T-cell (primary cell): Measurements from ENCODE around the gene FAM219A. TPM values are rescaled to one million over a fixed set of nuclear protein-coding genes. Genes with fewer than 3 reads are reported as not detected.

Experiments
- ATAC-seq, 4 experiments: fragments of 200-7000 bp in 3 of 4; fragments of 150-1000 bp in 1 of 4; cut with Tn5 transposase; replicated peaks in 1 of 4; 1 replicate in 3 of 4; 2 replicates in 1 of 4; pipeline ENCODE4 v1.10.0; 2021; ENCODE audit warnings: moderate library complexity in 3 of 4, mild to moderate bottlenecking in 2 of 4, moderate number of reproducible peaks in 1 of 4
- CTCF ChIA-PET, 2 donors: fragments of 300-600 bp; sonication (Branson Sonifier 250); formaldehyde crosslinking; loops; one replicate each; lab custom pipeline; 2022; ENCODE audit warnings: antibody characterized with exemption in 2 of 2; lab: Charles Lee
- POLR2A ChIA-PET, 2 donors: fragments of 300-600 bp; sonication (Branson Sonifier 250); formaldehyde crosslinking; loops; one replicate each; lab custom pipeline; 2022; ENCODE audit warnings: antibody characterized with exemption in 2 of 2; lab: Charles Lee
- DNase-seq, 35 experiments: peaks; one replicate each; pipeline versions ENCODE4 v3.0.0 to v3.0.0-alpha.2; 2013 to 2023
- H3K27ac ChIP-seq: one replicate; pipeline ENCODE4 v1.5.1; 2013; ENCODE audit warnings: low read length
- H3K27me3 ChIP-seq, 2 experiments: replicated peaks in 1 of 2; 1 replicate in 1 of 2; 2 replicates in 1 of 2; pipeline versions ENCODE4 v1.6.1 to v1.7.0; 2013; ENCODE audit warnings: low read length in 1 of 2, mixed read lengths in 1 of 2; ENCODE audit not compliant: control insufficient read depth in 2 of 2, insufficient read depth in 2 of 2; ENCODE audit errors: extremely low read depth in 1 of 2
- H3K36me3 ChIP-seq, 2 donors: 1 replicate in 1 of 2; 2 replicates in 1 of 2; pipeline versions ENCODE4 v1.6.1 to v1.7.0; 2013; ENCODE audit warnings: low read length in 1 of 2; ENCODE audit not compliant: control insufficient read depth in 2 of 2, insufficient read depth in 1 of 2; ENCODE audit errors: extremely low read depth in 1 of 2
- H3K4me1 ChIP-seq, 2 experiments: 1 replicate in 1 of 2; 2 replicates in 1 of 2; pipeline versions ENCODE4 v1.6.1 to v1.7.0; 2013; ENCODE audit warnings: low read length in 2 of 2, mixed read lengths in 1 of 2; ENCODE audit not compliant: insufficient read depth in 2 of 2, control insufficient read depth in 1 of 2; ENCODE audit errors: extremely low read depth in 1 of 2
- H3K4me3 ChIP-seq, 2 donors: 1 replicate in 1 of 2; 2 replicates in 1 of 2; pipeline versions ENCODE4 v1.5.1 to v1.7.0; 2013; ENCODE audit warnings: mild to moderate bottlenecking in 2 of 2, low read length in 1 of 2, moderate library complexity in 1 of 2; ENCODE audit not compliant: control insufficient read depth in 1 of 2; ENCODE audit errors: extremely low read depth in 1 of 2
- H3K9me3 ChIP-seq: 2 replicates; pipeline ENCODE4 v1.7.0; 2013
- H3K27ac Mint-ChIP-seq, 2 donors: one replicate each; pipeline ENCODE4 v1.8.0; 2020 to 2021; ENCODE audit warnings: mild to moderate bottlenecking in 2 of 2, mixed read lengths in 2 of 2
- H3K27me3 Mint-ChIP-seq, 2 donors: one replicate each; pipeline ENCODE4 v1.8.0; 2021 to 2022; ENCODE audit warnings: mixed read lengths in 2 of 2
- H3K36me3 Mint-ChIP-seq: one replicate; pipeline ENCODE4 v1.8.0; 2021; ENCODE audit warnings: mixed read lengths
- H3K4me1 Mint-ChIP-seq, 3 donors: one replicate each; pipeline ENCODE4 v1.8.0; 2020 to 2022; ENCODE audit warnings: mixed read lengths in 3 of 3, mild to moderate bottlenecking in 1 of 3
- H3K4me3 Mint-ChIP-seq, 3 donors: one replicate each; pipeline ENCODE4 v1.8.0; 2020 to 2022; ENCODE audit warnings: mild to moderate bottlenecking in 3 of 3, mixed read lengths in 3 of 3, moderate library complexity in 3 of 3
- H3K9me3 Mint-ChIP-seq, 3 donors: one replicate each; pipeline ENCODE4 v1.8.0; 2020 to 2022; ENCODE audit warnings: mixed read lengths in 3 of 3
- WGBS: methylation state at CpG from one replicate; pipeline ENCODE4 v1.1.5; 2013; ENCODE audit warnings: missing lambda C conversion rate; ENCODE audit not compliant: insufficient coverage; 5-methylcytosine and 5-hydroxymethylcytosine counted together
- total RNA-seq, 35 experiments: library from RNA in 6 of 35; stranded (reverse) in 6 of 35; fragments of 120-200 nt in 1 of 35; gene quantifications; one replicate each; pipeline versions ENCODE4 v1.2.1 to v1.2.4 and lab custom pipeline; 2013 to 2026

Gene FAM219A
- total RNA-seq (10 to 100 TPM; 10.7 to 20.7 (median 18.7) TPM), total RNA-seq (lab: John Stamatoyannopoulos, UW) (3.6 to 33.4 (median 14.0) reads per million in 29 experiments)
- 6.0 TPM for total RNA-seq (2013)

- DNase-seq (peak; percentile 96 to 100 (median 98)), ATAC-seq (peak; percentile 95 to 98 (median 96))
- peaks cover 0 to 8% of the 10 kb centered on the region in 2 experiments for H3K27me3 ChIP-seq
- Mint-ChIP-seq H3K4me1 (peaks cover 33 to 49% (median 34%) of the 10 kb centered on the region in 3 donors), H3K27me3 (peaks cover 5 to 6% of the 10 kb centered on the region in 2 donors), H3K9me3 (no peaks in the 10 kb centered on the region), H3K36me3 (no peaks in the 10 kb centered on the region), H3K27ac (peak within 1 kb of the TSS; percentile 42 to 45), H3K4me3 (peak within 1 kb of the TSS; percentile 88 to 90 (median 88))
- no peaks in the 10 kb centered on the region for H3K9me3 ChIP-seq
- under 1% methylated on average over 84 of the region's 94 CpGs for WGBS
- peaks cover 10 to 19% of the 10 kb centered on the region in 2 experiments for H3K4me1 ChIP-seq
- POLR2A ChIA-PET: interaction anchor here in 1 of 2 donors (0.6 kb wide), 1 partner anchor 78 kb away, joined by 7 read pairs; no protein-coding TSS in a partner anchor
- CTCF ChIA-PET: interaction anchor here in 1 of 2 donors (0.5 to 0.8 kb wide), 6 partner anchors 67 to 1932 kb away, joined by 3 to 10 read pairs (median 4); partner anchors contain the start of genes NOL6 and RIGI
- H3K27ac ChIP-seq: no peak within 1 kb of the TSS
- peak within 1 kb of the TSS; percentile 63 to 79 for H3K4me3 ChIP-seq
- no peaks in the 10 kb centered on the region for H3K36me3 ChIP-seq
Observed at GRCh38 chr9:34458013-34458958, at the start of gene FAM219A, which contains the start of gene DNAI1. TSS of gene FAM219A (minus strand) at chr9:34458570. CDS start at chr9:34458263, 307 bp downstream. TSS of gene DNAI1 (plus strand) at chr9:34458805. CDS start at chr9:34459006, 201 bp downstream.

- ChIA-PET CTCF (no interaction called here), POLR2A (interaction anchor here in 1 of 2 donors (0.5 kb wide), 1 partner anchor 74 kb away, joined by 6 read pairs; no protein-coding TSS in a partner anchor)
- ATAC-seq: no peak
- Mint-ChIP-seq H3K27me3 (no peaks in the 10 kb centered on the region), H3K36me3 (no peaks in the 10 kb centered on the region), H3K4me1 (no peaks in the 10 kb centered on the region), H3K27ac (no peak overlapping the region), H3K4me3 (no peak overlapping the region), H3K9me3 (no peaks in the 10 kb centered on the region)
- DNase-seq: no peak
- Histone ChIP-seq H3K36me3 (no peaks in the 10 kb centered on the region), H3K4me1 (no peaks in the 10 kb centered on the region), H3K4me3 (no peak overlapping the region), H3K27me3 (peaks cover 0 to 6% of the 10 kb centered on the region in 2 experiments), H3K27ac (no peak overlapping the region), H3K9me3 (no peaks in the 10 kb centered on the region)
Observed at GRCh38 chr9:34507966-34508365, 49.6 kb upstream of the FAM219A start.

GRCh38 chr9:34507556-34507955 is 49.2 kb upstream of the FAM219A start:
- ATAC-seq (no peak), DNase-seq (no peak)
- Mint-ChIP-seq H3K27me3 (no peaks in the 10 kb centered on the region), H3K27ac (no peak overlapping the region), H3K4me1 (no peaks in the 10 kb centered on the region), H3K36me3 (no peaks in the 10 kb centered on the region), H3K9me3 (no peaks in the 10 kb centered on the region), H3K4me3 (no peak overlapping the region)
- Histone ChIP-seq H3K27ac (no peak overlapping the region), H3K4me1 (no peaks in the 10 kb centered on the region), H3K4me3 (no peak overlapping the region), H3K27me3 (peaks cover 0 to 9% of the 10 kb centered on the region in 2 experiments), H3K9me3 (no peaks in the 10 kb centered on the region), H3K36me3 (no peaks in the 10 kb centered on the region)
- CTCF ChIA-PET: interaction anchor here in 1 of 2 donors (0.6 kb wide), 1 partner anchor 1265 kb away, joined by 3 read pairs; no protein-coding TSS in a partner anchor
- POLR2A ChIA-PET: interaction anchor here in 1 of 2 donors (0.5 kb wide), 1 partner anchor 75 kb away, joined by 6 read pairs; no protein-coding TSS in a partner anchor
- WGBS: 100% methylated on average over 3 of the region's 5 CpGs

- ChIA-PET POLR2A (no interaction called here), CTCF (no interaction called here)
- WGBS: 84% methylated on average over 4 of the region's 7 CpGs
- H3K36me3 ChIP-seq: no peaks in the 10 kb centered on the region
- Mint-ChIP-seq H3K4me1 (no peaks in the 10 kb centered on the region), H3K36me3 (no peaks in the 10 kb centered on the region), H3K4me3 (no peak overlapping the region), H3K27me3 (no peaks in the 10 kb centered on the region), H3K27ac (no peak overlapping the region), H3K9me3 (no peaks in the 10 kb centered on the region)
- no peak overlapping the region for H3K4me3 ChIP-seq
- H3K27ac ChIP-seq: no peak overlapping the region
- H3K9me3 ChIP-seq: no peaks in the 10 kb centered on the region
- DNase-seq (no peak), ATAC-seq (no peak)
- peaks cover 0 to 9% of the 10 kb centered on the region in 2 experiments for H3K27me3 ChIP-seq
- H3K4me1 ChIP-seq: no peaks in the 10 kb centered on the region
Observed at GRCh38 chr9:34506623-34507022, 48.3 kb upstream of the FAM219A start.

- 76% methylated on average over 3 of the region's 5 CpGs for WGBS
- Mint-ChIP-seq H3K4me1 (no peaks in the 10 kb centered on the region), H3K4me3 (no peak overlapping the region), H3K27ac (no peak overlapping the region), H3K36me3 (no peaks in the 10 kb centered on the region), H3K9me3 (no peaks in the 10 kb centered on the region), H3K27me3 (no peaks in the 10 kb centered on the region)
- no peak for DNase-seq
- peaks cover 0 to 1% of the 10 kb centered on the region in 2 experiments for H3K4me1 ChIP-seq
- no peaks in the 10 kb centered on the region for H3K9me3 ChIP-seq
- H3K4me3 ChIP-seq: no peak overlapping the region
- ATAC-seq: no peak
- ChIA-PET CTCF (no interaction called here), POLR2A (no interaction called here)
- no peak overlapping the region for H3K27ac ChIP-seq
- H3K36me3 ChIP-seq: no peaks in the 10 kb centered on the region
- H3K27me3 ChIP-seq: peaks cover 0 to 9% of the 10 kb centered on the region in 2 experiments
Observed at GRCh38 chr9:34505370-34506120, 47.2 kb upstream of the FAM219A start.

GRCh38 chr9:34503406-34503805 is 45.0 kb upstream of the FAM219A start:
- H3K27ac ChIP-seq: no peak overlapping the region
- Mint-ChIP-seq H3K4me1 (no peaks in the 10 kb centered on the region), H3K4me3 (no peak overlapping the region), H3K9me3 (no peaks in the 10 kb centered on the region), H3K36me3 (no peaks in the 10 kb centered on the region), H3K27ac (no peak overlapping the region), H3K27me3 (peaks cover 0 to 7% of the 10 kb centered on the region in 2 donors)
- CTCF ChIA-PET: interaction anchor here in 1 of 2 donors (0.6 to 0.7 kb wide), 2 partner anchors 22 to 100 kb away, joined by 3 to 4 read pairs; no protein-coding TSS in a partner anchor
- no peak overlapping the region for H3K4me3 ChIP-seq
- no peaks in the 10 kb centered on the region for H3K36me3 ChIP-seq
- ATAC-seq (no peak), DNase-seq (no peak)
- POLR2A ChIA-PET: no interaction called here
- H3K4me1 ChIP-seq: peaks cover 0 to 2% of the 10 kb centered on the region in 2 experiments
- H3K9me3 ChIP-seq: no peaks in the 10 kb centered on the region
- peaks cover 0 to 9% of the 10 kb centered on the region in 2 experiments for H3K27me3 ChIP-seq
